ENCODE measurements around the gene PCNX2.

DNA sequence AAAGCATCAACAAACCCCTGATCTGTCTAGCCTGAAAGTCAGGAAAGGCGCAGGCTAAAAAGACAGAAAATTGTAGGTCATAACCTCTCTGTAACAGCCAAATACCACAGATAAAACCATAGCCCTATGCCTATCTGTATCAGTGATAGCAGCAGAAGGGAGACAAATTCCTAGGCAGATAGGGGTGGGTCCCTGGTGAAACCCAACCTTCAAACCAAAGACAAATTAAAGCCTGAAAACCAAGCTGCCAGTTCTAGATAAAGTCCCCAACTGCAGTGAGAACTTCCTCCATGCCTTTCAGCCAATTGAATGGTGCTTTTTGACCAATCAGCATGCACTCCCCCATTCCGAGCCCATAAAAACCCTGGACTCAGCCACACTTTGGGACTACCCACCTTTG is 229.8 kb downstream of the PCNX2 start:
- TF ChIP-seq CTCF (conservative IDR thresholded peaks at IDR 0.05) (no peak), EZH2 (IDR thresholded peaks at IDR 0.05; ENCODE audit: low read depth) (no peak)

Data from PC-9 (cell line).